Liver (tissue), 9 donors: Measurements from ENCODE around the gene RINL. TPM values are rescaled to one million over a fixed set of nuclear protein-coding genes. Genes with fewer than 3 reads are reported as not detected.

Experiments used
- DNase-seq: peaks from one replicate; pipeline ENCODE4 v3.0.0-alpha.2; 2017; ENCODE audit warnings: low spot score
- H3K27ac ChIP-seq, 2 donors: one replicate each; pipeline ENCODE4 v1.7.0; 2013; ENCODE audit warnings: inconsistent platforms in 2 of 2, low read length in 2 of 2, control low read depth in 1 of 2, low read depth in 1 of 2, mild to moderate bottlenecking in 1 of 2
- H3K27me3 ChIP-seq, 4 donors: one replicate each; pipeline versions ENCODE4 v1.6.1 to v1.7.0; 2013; ENCODE audit warnings: low read length in 3 of 4, inconsistent platforms in 1 of 4, mild to moderate bottlenecking in 1 of 4, moderate library complexity in 1 of 4; ENCODE audit not compliant: control insufficient read depth in 4 of 4, insufficient read depth in 4 of 4
- H3K36me3 ChIP-seq, 4 donors: one replicate each; pipeline versions ENCODE4 v1.6.1 to v1.7.0; 2013; ENCODE audit warnings: low read length in 3 of 4, mild to moderate bottlenecking in 3 of 4, low read depth in 1 of 4, moderate library complexity in 1 of 4; ENCODE audit not compliant: control insufficient read depth in 4 of 4, insufficient read depth in 3 of 4
- H3K4me1 ChIP-seq, 4 donors: one replicate each; pipeline versions ENCODE4 v1.6.1 to v1.7.0; 2013; ENCODE audit warnings: low read length in 3 of 4, mild to moderate bottlenecking in 3 of 4, moderate library complexity in 1 of 4; ENCODE audit not compliant: control insufficient read depth in 4 of 4, insufficient read depth in 4 of 4
- H3K4me3 ChIP-seq, 3 donors: one replicate each; pipeline versions ENCODE4 v1.6.1 to v1.7.0; 2013; ENCODE audit warnings: low read length in 3 of 3, control low read depth in 1 of 3, low read depth in 1 of 3, mild to moderate bottlenecking in 1 of 3
- H3K9ac ChIP-seq, 2 donors: one replicate each; pipeline ENCODE4 v1.7.0; 2013; ENCODE audit warnings: low read length in 2 of 2, mild to moderate bottlenecking in 2 of 2, moderate library complexity in 2 of 2, control low read depth in 1 of 2, low read depth in 1 of 2
- H3K9me3 ChIP-seq, 4 donors: one replicate each; pipeline versions ENCODE4 v1.6.1 to v1.7.0; 2013; ENCODE audit warnings: low read length in 3 of 4; ENCODE audit not compliant: control insufficient read depth in 4 of 4
- CTCF ChIP-seq: fragments of 150-350 bp; IDR thresholded peaks from 2 replicates; pipeline ENCODE4 v1.5.1; 2017; ENCODE audit warnings: improper control_type of control experiment, low read depth, low read length; ENCODE audit not compliant: missing input control
- FOXA1 ChIP-seq: IDR thresholded peaks from 2 replicates; pipeline ENCODE4 v1.6.1; 2016; ENCODE audit warnings: antibody characterized with exemption
- FOXA2 ChIP-seq: IDR thresholded peaks from 2 replicates; pipeline ENCODE4 v1.6.1; 2016; ENCODE audit warnings: antibody characterized with exemption
- GABPA ChIP-seq, 2 donors: IDR thresholded peaks in 1 of 2; conservative IDR thresholded peaks in 1 of 2; 2 replicates each; pipeline ENCODE4 v1.6.1; 2016; ENCODE audit warnings: antibody characterized with exemption in 2 of 2, mild to moderate bottlenecking in 1 of 2, moderate library complexity in 1 of 2
- HNF4G ChIP-seq: IDR thresholded peaks from 2 replicates; pipeline ENCODE4 v1.6.1; 2016; ENCODE audit warnings: antibody characterized with exemption
- JUND ChIP-seq, 2 donors: IDR thresholded peaks; 2 replicates each; pipeline ENCODE4 v1.6.1; 2016; ENCODE audit warnings: antibody characterized with exemption in 2 of 2
- MAX ChIP-seq: IDR thresholded peaks from 2 replicates; pipeline ENCODE4 v1.6.1; 2016; ENCODE audit warnings: antibody characterized with exemption
- NR2F2 ChIP-seq: IDR thresholded peaks from 2 replicates; pipeline ENCODE4 v1.6.1; 2016; ENCODE audit warnings: antibody characterized with exemption
- RAD21 ChIP-seq, 2 donors: IDR thresholded peaks; 2 replicates each; pipeline ENCODE4 v1.6.1; 2016; ENCODE audit warnings: antibody characterized with exemption in 2 of 2, mild to moderate bottlenecking in 2 of 2
- SP1 ChIP-seq: IDR thresholded peaks from 2 replicates; pipeline ENCODE4 v1.6.1; 2018; ENCODE audit warnings: antibody characterized with exemption, mild to moderate bottlenecking
- YY1 ChIP-seq: IDR thresholded peaks from 2 replicates; pipeline ENCODE4 v1.6.1; 2016; ENCODE audit warnings: antibody characterized with exemption, mild to moderate bottlenecking
- WGBS: extraction: QIAGEN DNeasy Blood & Tissue Kit; methylation state at CpG from one replicate; pipeline ENCODE4 v1.1.7; 2013; 5-methylcytosine and 5-hydroxymethylcytosine counted together
- polyA plus RNA-seq, 2 donors: library from polyadenylated mRNA; stranded (reverse) in 1 of 2; unstranded in 1 of 2; fragments of 200-250 nt in 1 of 2; fragments of >200 nt in 1 of 2; fragmentation: Nextera tagmentation in 1 of 2; extraction: Ambion mirVana in 1 of 2; gene quantifications; one replicate each; pipeline versions ENCODE4 v1.2.1 to v1.2.3, GENCODE V29; 2013 to 2015
- total RNA-seq, 2 donors: library from RNA; depleted of rRNA; stranded (reverse); fragments of >200 nt; gene quantifications; one replicate each; pipeline ENCODE4 v1.2.3, GENCODE V29; 2014
- TF ChIP-seq, protein P1 (sequence below): IDR thresholded peaks from 2 replicates; pipeline ENCODE4 v1.6.1; 2016; ENCODE audit warnings: antibody characterized with exemption, mild to moderate bottlenecking
- TF ChIP-seq, protein P2 (sequence below): IDR thresholded peaks from 2 replicates; pipeline ENCODE4 v1.6.1; 2016; ENCODE audit warnings: antibody characterized with exemption
- donor health status: healthy.
- donor health status: healthy.
- donor health status: healthy.
- donor health status: healthy.
- donor health status: healthy.

Gene RINL
- total and polyA plus RNA-seq, 4 donors, result 4.9 to 8.7 (median 5.5) TPM

DNA sequence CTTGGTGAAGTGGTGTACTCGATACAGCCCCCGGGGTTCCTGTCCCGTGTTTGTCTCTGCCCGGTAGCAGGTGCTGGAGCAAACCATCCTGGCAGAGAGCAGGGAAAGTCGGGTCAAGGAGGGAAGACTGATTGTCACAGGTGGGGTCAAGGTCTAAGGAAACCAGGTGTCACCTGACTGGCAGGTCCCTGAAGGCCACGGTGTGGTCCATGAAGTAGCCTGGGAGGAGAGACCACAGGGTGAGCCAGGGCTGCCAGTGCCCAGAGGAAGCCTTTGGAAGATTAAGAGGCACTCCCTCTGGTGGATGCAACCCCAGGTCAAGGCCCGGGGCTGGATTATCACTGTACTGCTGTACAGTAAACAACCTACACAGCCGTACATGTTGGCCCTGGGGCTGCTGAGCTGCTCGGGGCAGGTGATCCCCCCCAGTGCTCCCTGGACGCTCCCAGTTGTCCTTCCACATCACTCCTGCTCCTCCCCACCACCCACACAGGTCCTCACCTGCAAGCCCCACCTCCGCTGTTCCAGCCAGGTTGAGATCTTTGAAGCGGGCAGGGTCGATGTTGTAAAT, 39.9 kb upstream of the RINL start:
- 78% methylated on average over 13 of the region's 13 CpGs for WGBS
- Histone ChIP-seq H3K4me3 (no peak overlapping the region), H3K36me3 (peaks cover 0 to 15% (median 2%) of the 10 kb centered on the region in 4 donors), H3K27me3 (no peaks in the 10 kb centered on the region), H3K4me1 (no peaks in the 10 kb centered on the region), H3K27ac (no peak overlapping the region), H3K9ac (no peak overlapping the region), H3K9me3 (no peaks in the 10 kb centered on the region)
- no peak for DNase-seq
- peak in 1 of 2 donors; percentile 25 for TF ChIP-seq RAD21 (IDR thresholded peaks at IDR 0.05)
- TF ChIP-seq, protein P1, sequence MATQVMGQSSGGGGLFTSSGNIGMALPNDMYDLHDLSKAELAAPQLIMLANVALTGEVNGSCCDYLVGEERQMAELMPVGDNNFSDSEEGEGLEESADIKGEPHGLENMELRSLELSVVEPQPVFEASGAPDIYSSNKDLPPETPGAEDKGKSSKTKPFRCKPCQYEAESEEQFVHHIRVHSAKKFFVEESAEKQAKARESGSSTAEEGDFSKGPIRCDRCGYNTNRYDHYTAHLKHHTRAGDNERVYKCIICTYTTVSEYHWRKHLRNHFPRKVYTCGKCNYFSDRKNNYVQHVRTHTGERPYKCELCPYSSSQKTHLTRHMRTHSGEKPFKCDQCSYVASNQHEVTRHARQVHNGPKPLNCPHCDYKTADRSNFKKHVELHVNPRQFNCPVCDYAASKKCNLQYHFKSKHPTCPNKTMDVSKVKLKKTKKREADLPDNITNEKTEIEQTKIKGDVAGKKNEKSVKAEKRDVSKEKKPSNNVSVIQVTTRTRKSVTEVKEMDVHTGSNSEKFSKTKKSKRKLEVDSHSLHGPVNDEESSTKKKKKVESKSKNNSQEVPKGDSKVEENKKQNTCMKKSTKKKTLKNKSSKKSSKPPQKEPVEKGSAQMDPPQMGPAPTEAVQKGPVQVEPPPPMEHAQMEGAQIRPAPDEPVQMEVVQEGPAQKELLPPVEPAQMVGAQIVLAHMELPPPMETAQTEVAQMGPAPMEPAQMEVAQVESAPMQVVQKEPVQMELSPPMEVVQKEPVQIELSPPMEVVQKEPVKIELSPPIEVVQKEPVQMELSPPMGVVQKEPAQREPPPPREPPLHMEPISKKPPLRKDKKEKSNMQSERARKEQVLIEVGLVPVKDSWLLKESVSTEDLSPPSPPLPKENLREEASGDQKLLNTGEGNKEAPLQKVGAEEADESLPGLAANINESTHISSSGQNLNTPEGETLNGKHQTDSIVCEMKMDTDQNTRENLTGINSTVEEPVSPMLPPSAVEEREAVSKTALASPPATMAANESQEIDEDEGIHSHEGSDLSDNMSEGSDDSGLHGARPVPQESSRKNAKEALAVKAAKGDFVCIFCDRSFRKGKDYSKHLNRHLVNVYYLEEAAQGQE, result no peak

DNA sequence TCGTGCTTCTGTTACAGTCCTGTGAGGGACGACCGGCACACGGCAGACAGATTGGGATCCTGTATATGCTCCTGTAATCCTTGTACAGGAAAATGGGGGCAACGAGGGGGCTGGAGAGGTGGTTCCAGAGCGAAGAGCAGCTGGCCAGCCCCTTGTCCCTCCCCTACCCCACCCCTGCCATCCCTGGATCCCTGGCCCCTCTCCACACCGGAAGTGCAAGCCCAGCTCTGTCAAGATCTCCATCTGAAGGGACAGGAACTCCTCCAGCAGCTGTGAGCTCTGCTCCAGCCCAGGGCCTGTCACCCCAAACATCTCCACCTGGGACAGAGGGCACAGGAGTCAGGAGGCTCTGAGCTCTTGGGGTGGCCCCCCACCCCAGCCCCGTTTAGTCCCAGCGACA, 39.4 kb upstream of the RINL start:
- TF ChIP-seq FOXA1, result no peak
- Histone ChIP-seq H3K36me3 (peaks cover 0 to 14% (median 2%) of the 10 kb centered on the region in 4 donors), H3K9ac (no peak overlapping the region), H3K9me3 (no peaks in the 10 kb centered on the region), H3K27ac (no peak overlapping the region), H3K27me3 (no peaks in the 10 kb centered on the region), H3K4me3 (no peak overlapping the region), H3K4me1 (no peaks in the 10 kb centered on the region)
- no peak for DNase-seq
- 84% methylated on average over 9 of the region's 9 CpGs for WGBS

GRCh38 chr19:38915329-38916321, 37.5 kb upstream of the RINL start:
- no peak for DNase-seq
- Histone ChIP-seq H3K27ac (no peak overlapping the region), H3K27me3 (no peaks in the 10 kb centered on the region), H3K9ac (no peak overlapping the region), H3K4me3 (no peak overlapping the region), H3K36me3 (peaks cover 0 to 6% (median under 1%) of the 10 kb centered on the region in 4 donors), H3K4me1 (no peaks in the 10 kb centered on the region), H3K9me3 (no peaks in the 10 kb centered on the region)
- 94% methylated on average over 44 of the region's 44 CpGs for WGBS
- TF ChIP-seq GABPA (IDR thresholded peaks at IDR 0.05 in 1 of 2, conservative IDR thresholded peaks at IDR 0.05 in 1 of 2) (no peak), HNF4G (no peak), CTCF (no peak), NR2F2 (no peak), MAX (no peak), YY1 (no peak), SP1 (no peak), FOXA1 (no peak), JUND (IDR thresholded peaks at IDR 0.05) (no peak), FOXA2 (no peak), RAD21 (IDR thresholded peaks at IDR 0.05) (no peak)
- TF ChIP-seq, protein P2, sequence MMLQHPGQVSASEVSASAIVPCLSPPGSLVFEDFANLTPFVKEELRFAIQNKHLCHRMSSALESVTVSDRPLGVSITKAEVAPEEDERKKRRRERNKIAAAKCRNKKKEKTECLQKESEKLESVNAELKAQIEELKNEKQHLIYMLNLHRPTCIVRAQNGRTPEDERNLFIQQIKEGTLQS, result no peak
